ENCODE measurements around the gene SUGCT.

The SUGCT gene

GRCh38 chr7:40761762-40762560 lies 627.2 kb downstream of the SUGCT start:
- no peak for DNase-seq (ENCODE audit: low read depth)
- no peak overlapping the region for H3K4me3 ChIP-seq (ENCODE audit: low read depth, low read length)

GRCh38 chr7:40763319-40764287 lies 628.8 kb downstream of the SUGCT start:
- peak; percentile 51 for DNase-seq (ENCODE audit: low read depth)
- no peak overlapping the region for H3K4me3 ChIP-seq (ENCODE audit: low read depth, low read length)

GRCh38 chr7:40765639-40766038 lies 630.8 kb downstream of the SUGCT start:
- no peak for DNase-seq (ENCODE audit: low read depth)
- H3K4me3 ChIP-seq (ENCODE audit: low read depth, low read length) = no peak overlapping the region

GRCh38 chr7:40772096-40772495 lies 637.3 kb downstream of the SUGCT start:
- no peak for DNase-seq (ENCODE audit: low read depth)
- H3K4me3 ChIP-seq (ENCODE audit: low read depth, low read length) = no peak overlapping the region

GRCh38 chr7:40773656-40774055 lies 638.9 kb downstream of the SUGCT start:
- no peak overlapping the region for H3K4me3 ChIP-seq (ENCODE audit: low read depth, low read length)
- no peak for DNase-seq (ENCODE audit: low read depth)

DNA sequence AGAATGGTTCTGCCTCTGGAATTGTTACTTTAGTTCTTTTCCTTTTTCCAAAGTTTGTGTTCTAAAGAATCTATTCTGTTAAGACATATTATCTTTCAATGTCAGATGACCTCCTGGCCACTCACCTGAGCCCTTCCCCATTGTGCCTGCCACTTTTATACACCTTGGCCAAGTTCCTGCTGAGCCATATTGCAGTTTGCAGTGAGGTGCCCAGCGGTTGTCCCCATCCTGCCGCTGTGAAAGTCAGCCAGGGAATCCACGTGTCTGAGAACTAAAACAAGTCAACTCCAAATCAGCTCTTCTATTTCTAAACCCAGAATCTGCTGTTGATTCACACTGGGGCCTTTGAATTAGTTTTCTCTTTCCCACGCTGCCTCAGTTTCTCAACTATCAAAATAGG lies 641.1 kb downstream of the SUGCT start:
- H3K4me3 ChIP-seq (ENCODE audit: low read depth, low read length) = no peak overlapping the region
- DNase-seq (ENCODE audit: low read depth) = no peak

DNA sequence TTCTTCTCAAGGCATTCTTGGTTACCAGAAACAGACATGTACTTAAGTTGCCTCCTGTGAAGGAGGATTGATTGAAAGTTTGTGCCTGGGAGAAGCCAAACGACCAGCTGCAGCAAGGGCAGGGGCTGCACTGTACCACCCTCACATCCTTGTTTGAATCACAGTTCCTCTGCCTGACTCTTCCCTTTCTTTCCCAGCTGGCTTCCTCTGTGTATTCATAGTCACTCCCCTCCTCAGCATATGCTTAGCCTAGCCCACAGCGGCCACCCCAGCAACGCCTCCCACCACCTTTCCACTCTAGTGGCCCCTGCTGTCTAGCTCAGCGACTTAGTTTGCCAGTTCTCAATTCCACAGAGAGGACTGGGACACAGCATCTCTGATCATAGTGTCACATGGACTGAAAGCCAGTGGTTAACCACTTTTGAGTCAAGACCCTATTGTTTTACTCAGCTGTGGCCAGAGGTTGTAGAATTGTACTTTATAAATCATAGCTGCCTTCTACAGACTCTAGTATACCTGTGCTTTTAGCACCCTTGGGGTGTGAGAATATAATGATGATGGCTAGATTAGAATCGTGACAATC lies 643.0 kb downstream of the SUGCT start:
- no peak for DNase-seq (ENCODE audit: low read depth)
- H3K4me3 ChIP-seq (ENCODE audit: low read depth, low read length) = no peak overlapping the region

DNA sequence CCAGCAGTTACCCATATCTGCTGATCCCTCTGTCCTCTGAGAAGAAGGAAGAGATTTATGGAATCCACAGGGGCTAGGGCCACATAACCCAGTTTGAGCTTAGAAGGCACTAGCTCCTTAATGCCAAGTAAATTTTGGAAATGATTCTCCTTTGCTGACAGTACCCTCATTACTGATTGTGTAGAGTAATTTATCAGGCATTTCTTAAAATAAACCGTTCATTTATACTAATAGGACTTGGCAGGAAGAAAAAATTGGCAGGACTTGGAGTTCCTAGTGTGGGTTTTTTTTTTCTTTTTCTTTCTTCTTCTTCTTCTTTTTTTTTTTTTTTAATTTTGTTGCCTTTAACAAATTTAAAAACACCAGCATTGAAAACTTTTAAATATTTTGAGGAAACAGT lies 645.7 kb downstream of the SUGCT start:
- DNase-seq (ENCODE audit: low read depth) = no peak
- no peak overlapping the region for H3K4me3 ChIP-seq (ENCODE audit: low read depth, low read length)

- DNase-seq (ENCODE audit: low read depth) = no peak
- H3K4me3 ChIP-seq (ENCODE audit: low read depth, low read length) = no peak overlapping the region
Observed at GRCh38 chr7:40782836-40783235, 648.0 kb downstream of the SUGCT start.

DNA sequence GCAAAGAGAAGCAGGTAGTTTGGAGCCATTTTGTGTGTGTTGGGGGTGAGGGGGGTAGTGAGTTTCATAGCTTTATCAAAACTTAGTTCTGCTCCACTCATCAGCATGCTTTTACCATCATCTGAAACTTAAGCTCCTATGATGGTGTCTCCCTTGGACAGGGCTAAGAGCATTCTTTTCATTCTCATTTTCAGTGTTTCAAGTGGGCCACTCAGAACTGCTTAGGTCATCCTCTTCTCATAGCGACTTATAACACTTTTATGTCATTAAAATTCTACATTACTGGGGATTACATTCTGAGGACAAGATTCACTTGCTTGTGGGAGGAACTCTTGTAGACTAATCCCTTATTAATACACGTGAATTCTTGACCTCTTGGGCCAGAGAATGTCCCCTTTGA lies 649.4 kb downstream of the SUGCT start:
- no peak for DNase-seq (ENCODE audit: low read depth)
- H3K4me3 ChIP-seq (ENCODE audit: low read depth, low read length) = no peak overlapping the region

DNA sequence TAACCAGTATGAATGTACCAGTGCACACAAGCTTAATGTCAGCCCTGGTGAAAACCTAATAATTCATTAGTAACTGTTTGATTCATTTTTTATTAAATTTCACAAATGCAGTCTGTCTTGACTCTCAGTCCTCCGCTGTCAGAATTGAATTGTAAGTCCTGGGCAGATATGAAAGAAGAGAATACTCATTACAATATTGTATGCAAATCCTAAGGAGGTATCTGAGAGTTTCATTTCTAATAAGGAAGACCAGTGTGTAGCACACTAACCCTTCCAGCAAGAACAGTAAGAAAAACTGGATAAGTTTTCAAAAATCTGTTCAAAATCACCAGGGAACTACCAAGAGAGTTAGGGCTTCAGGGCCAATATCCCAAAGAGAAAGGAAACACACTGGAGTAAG lies 652.1 kb downstream of the SUGCT start:
- H3K4me3 ChIP-seq (ENCODE audit: low read depth, low read length) = no peak overlapping the region
- no peak for DNase-seq (ENCODE audit: low read depth)

DNA sequence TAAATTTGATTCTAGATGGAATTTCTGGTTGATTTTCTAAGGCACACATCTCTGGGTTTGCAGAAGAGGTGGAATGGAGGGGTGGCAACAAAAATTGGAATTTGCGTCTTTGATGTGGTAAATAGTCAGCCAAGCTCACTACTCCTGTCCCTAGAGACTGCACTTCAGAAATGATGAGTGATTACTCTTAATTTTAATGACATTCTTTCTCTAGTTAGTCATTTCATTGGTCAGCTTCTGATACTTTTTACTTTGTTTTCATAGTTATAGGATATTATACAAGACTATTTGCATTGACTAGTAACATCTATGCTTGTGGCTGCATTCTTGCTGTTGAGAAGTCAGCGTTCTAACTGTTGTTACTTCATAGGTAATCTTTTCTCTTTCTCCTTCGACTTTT lies 658.3 kb downstream of the SUGCT start:
- no peak overlapping the region for H3K4me3 ChIP-seq (ENCODE audit: low read depth, low read length)
- peak; percentile 69 for DNase-seq (ENCODE audit: low read depth)

DNA sequence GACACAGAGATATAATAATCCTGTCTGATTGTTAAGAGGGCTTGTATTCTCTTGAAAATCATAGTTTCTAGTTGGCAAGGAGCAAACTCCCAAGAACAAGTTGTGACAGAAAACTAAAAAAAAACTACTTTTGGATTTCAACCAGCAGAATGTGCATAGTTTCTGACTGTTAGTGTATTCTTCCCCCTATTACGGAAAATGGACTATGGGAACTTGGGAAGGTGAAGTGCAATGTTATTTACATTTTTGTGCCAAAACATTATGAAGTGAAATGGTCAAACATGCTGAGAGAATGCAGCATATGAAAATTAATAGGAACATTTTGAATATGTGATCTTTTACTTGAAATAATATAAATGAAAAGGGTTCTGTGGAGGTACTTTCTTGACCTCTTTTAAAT lies 660.8 kb downstream of the SUGCT start:
- no peak for DNase-seq (ENCODE audit: low read depth)
- no peak overlapping the region for H3K4me3 ChIP-seq (ENCODE audit: low read depth, low read length)

DNA sequence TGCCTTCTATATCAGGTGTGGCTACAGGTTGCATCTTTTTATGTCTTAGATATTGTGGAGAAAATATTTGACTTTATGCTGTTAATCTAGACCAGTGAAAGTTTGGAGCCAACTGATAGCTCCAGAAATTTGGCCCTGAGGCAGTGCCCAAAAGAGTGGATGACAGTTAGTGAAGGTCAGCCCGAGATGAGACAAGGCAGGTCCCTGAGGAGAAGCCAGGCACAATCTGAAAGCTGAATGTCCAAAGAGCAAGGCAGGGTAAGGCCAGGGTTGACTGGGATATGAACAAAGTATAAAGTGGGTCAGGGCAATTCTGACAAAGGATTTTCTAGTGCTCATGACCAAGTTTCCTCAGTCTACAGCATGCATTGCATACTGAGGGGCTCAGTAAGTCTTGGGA lies 661.9 kb downstream of the SUGCT start:
- no peak for DNase-seq (ENCODE audit: low read depth)
- H3K4me3 ChIP-seq (ENCODE audit: low read depth, low read length) = no peak overlapping the region

DNA sequence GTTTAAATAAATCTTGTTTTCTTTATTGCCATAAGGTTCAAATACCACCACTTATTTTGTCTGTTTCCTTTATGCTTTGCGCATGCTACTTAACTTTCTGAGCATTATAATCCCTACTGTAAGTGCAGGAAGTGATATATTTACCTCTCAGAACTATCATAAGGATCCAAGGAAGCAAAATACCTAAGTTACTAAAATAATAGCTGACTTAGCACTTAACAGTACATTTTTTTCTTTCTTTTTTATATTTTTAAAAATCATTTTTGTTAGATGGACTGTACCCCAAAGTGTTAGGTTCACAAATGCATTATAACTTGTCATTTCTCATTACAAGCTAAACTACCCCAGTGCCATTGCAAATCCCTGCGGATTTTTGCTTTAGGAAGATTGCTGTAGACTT lies 663.8 kb downstream of the SUGCT start:
- H3K4me3 ChIP-seq (ENCODE audit: low read depth, low read length) = no peak overlapping the region
- DNase-seq (ENCODE audit: low read depth) = no peak

GRCh38 chr7:40799493-40800403 lies 664.9 kb downstream of the SUGCT start:
- no peak for DNase-seq (ENCODE audit: low read depth)
- H3K4me3 ChIP-seq (ENCODE audit: low read depth, low read length) = no peak overlapping the region

DNA sequence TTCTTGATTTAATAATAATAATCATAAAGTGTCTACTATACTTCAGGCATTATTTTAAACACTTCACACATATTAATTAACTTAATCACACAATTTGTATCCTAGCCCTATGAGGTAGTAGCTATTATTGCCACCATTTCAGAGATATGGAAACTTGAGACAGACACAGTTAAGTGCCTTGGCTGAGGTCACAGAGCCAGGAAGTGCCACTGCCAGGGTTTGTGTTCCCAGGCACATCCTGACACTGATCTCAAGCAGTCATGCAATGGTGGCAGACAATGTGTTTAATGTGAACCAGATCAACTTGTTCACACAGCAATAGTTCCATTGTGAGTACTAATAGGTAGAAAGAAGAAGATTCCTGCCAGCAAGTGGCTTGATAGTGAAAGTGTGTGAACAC lies 666.0 kb downstream of the SUGCT start:
- no peak overlapping the region for H3K4me3 ChIP-seq (ENCODE audit: low read depth, low read length)
- DNase-seq (ENCODE audit: low read depth) = no peak

DNA sequence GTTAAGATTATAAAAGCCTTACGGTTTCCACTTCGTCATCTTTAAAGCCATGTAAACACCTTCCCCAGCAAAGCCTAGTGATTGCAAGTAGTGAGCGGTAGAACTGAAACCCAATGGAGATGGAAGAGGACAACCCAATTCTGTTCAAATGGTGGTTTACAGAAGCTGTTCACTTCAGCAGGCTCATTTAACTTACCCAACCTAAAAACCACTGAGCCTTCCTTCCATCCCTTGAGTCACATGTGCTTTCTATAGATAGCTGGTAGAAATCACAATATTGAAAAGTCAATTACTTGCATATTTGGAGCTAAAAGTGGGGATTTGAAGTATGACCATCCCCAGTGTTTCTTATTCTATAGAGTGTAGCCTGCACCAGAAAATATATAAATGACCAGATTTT lies 667.7 kb downstream of the SUGCT start:
- no peak overlapping the region for H3K4me3 ChIP-seq (ENCODE audit: low read depth, low read length)
- DNase-seq (ENCODE audit: low read depth) = no peak

- DNase-seq (ENCODE audit: low read depth) = no peak
- H3K4me3 ChIP-seq (ENCODE audit: low read depth, low read length) = no peak overlapping the region
Observed at GRCh38 chr7:40804477-40805215, 669.8 kb downstream of the SUGCT start.
